GM10248 (cell line): ENCODE results near the gene TFCP2L1.

Experiments
- CTCF ChIA-PET: fragments of 300-600 bp; sonication (Branson Sonifier 250); formaldehyde crosslinking; extraction: SDS; loops from one replicate; lab custom pipeline; 2021; ENCODE audit warnings: antibody characterized with exemption; lab: Yijun Ruan, JAX
- POLR2A ChIA-PET: fragments of 350-650 bp; sonication (Branson Sonifier 250); formaldehyde crosslinking; extraction: SDS; loops from one replicate; lab custom pipeline; 2020; ENCODE audit warnings: antibody characterized with exemption; lab: Yijun Ruan, JAX
- DNase-seq: peaks from one replicate; pipeline ENCODE4 v3.0.0; 2012; ENCODE audit errors: extremely low spot score
- CTCF ChIP-seq: IDR thresholded peaks from 2 replicates; pipeline ENCODE4 v1.5.1; 2012; ENCODE audit warnings: mild to moderate bottlenecking, low read depth; ENCODE audit errors: extremely low read depth, missing control alignments, control extremely low read depth

The TFCP2L1 gene

GRCh38 chr2:121187351-121187981 lies 97.5 kb downstream of the TFCP2L1 start:
- ChIA-PET POLR2A (interaction anchor here (0.6 kb wide), 1 partner anchor 1519 kb away, joined by 3 read pairs; no protein-coding TSS in a partner anchor), CTCF (interaction anchor here (1.0 kb wide), 1 partner anchor 33 kb away, joined by 3 read pairs; no protein-coding TSS in a partner anchor)
- no peak for TF ChIP-seq CTCF
- DNase-seq = no peak

- TF ChIP-seq CTCF = no peak
- no peak for DNase-seq
- POLR2A ChIA-PET = no interaction called here
- CTCF ChIA-PET = interaction anchor here (1.2 kb wide), 1 partner anchor 16 kb away, joined by 3 read pairs; no protein-coding TSS in a partner anchor
These were observed 98.7 kb downstream of the TFCP2L1 start for GRCh38 chr2:121186261-121186660.

GRCh38 chr2:121185571-121186074 lies 99.4 kb downstream of the TFCP2L1 start:
- CTCF ChIA-PET = interaction anchor here (1.2 kb wide), 1 partner anchor 15 kb away, joined by 3 read pairs; no protein-coding TSS in a partner anchor
- POLR2A ChIA-PET = no interaction called here

GRCh38 chr2:121185111-121185510 lies 99.9 kb downstream of the TFCP2L1 start:
- POLR2A ChIA-PET = no interaction called here
- TF ChIP-seq CTCF = no peak
- DNase-seq = no peak
- CTCF ChIA-PET = interaction anchor here (1.2 kb wide), 1 partner anchor 15 kb away, joined by 3 read pairs; no protein-coding TSS in a partner anchor

More at GRCh38 chr2:121185571-121186074, 99.4 kb downstream of the TFCP2L1 start:
- DNase-seq = peak; percentile 15
- TF ChIP-seq CTCF = no peak

- TF ChIP-seq CTCF = no peak
- ChIA-PET CTCF (no interaction called here), POLR2A (no interaction called here)
- DNase-seq = peak; percentile 9
These were observed 100.6 kb downstream of the TFCP2L1 start for GRCh38 chr2:121184248-121184862.

- DNase-seq = no peak
- POLR2A ChIA-PET = no interaction called here
- TF ChIP-seq CTCF = no peak
- CTCF ChIA-PET = no interaction called here
These were observed 102.5 kb downstream of the TFCP2L1 start for GRCh38 chr2:121182520-121182919.
